ENCODE data around the gene RSU1.

GRCh38 chr10:16581202-16581601, 236.0 kb downstream of the RSU1 start:
- TF ChIP-seq POLR2A (IDR thresholded peaks at IDR 0.05) (no peak), CTCF (IDR thresholded peaks at IDR 0.05 in 8 of 11, conservative IDR thresholded peaks at IDR 0.05 in 3 of 11) (no peak)

Measured in spleen (tissue), 7 donors.